Heart left ventricle (tissue), 16 donors: Measurements from ENCODE around the gene PIK3AP1. TPM values are rescaled to one million over a fixed set of nuclear protein-coding genes. Genes with fewer than 3 reads are reported as not detected.

Experiments used
- ATAC-seq, 4 donors: fragments of 200-7000 bp; cut with Tn5 transposase; one replicate each; pipeline ENCODE4 v1.9.1; 2020 to 2022; ENCODE audit warnings: moderate library complexity in 4 of 4, mild to moderate bottlenecking in 3 of 4, moderate number of reproducible peaks in 1 of 4
- DNase-seq, 5 donors: peaks; one replicate each; pipeline ENCODE4 v3.0.0-alpha.2; 2020
- H3K27ac ChIP-seq, 12 donors: fragments of 200-600 bp; sonication (generic) in 4 of 12; one replicate each; pipeline versions ENCODE4 v1.5.0 to v1.8.0; 2016 to 2022; ENCODE audit warnings: mild to moderate bottlenecking in 2 of 12
- H3K27me3 ChIP-seq, 9 donors: fragments of 200-600 bp; sonication (generic) in 2 of 9; one replicate each; pipeline versions ENCODE4 v1.5.1 to v1.8.0; 2016 to 2022; ENCODE audit warnings: mild to moderate bottlenecking in 3 of 9
- H3K36me3 ChIP-seq, 9 donors: fragments of 200-600 bp; sonication (generic) in 2 of 9; one replicate each; pipeline versions ENCODE4 v1.5.0 to v1.8.0; 2018 to 2022; ENCODE audit warnings: mild to moderate bottlenecking in 2 of 9
- H3K4me1 ChIP-seq, 12 donors: fragments of 200-600 bp; sonication (generic) in 4 of 12; one replicate each; pipeline versions ENCODE4 v1.5.0 to v1.8.0; 2016 to 2022; ENCODE audit warnings: mild to moderate bottlenecking in 3 of 12
- H3K4me3 ChIP-seq, 12 donors: fragments of 200-600 bp; sonication (generic) in 4 of 12; one replicate each; pipeline versions ENCODE4 v1.5.0 to v1.8.0; 2017 to 2022; ENCODE audit warnings: mild to moderate bottlenecking in 9 of 12, moderate library complexity in 4 of 12
- H3K9me3 ChIP-seq, 12 donors: fragments of 200-600 bp; sonication (generic) in 4 of 12; one replicate each; pipeline versions ENCODE4 v1.5.0 to v1.8.0; 2016 to 2022; ENCODE audit warnings: mild to moderate bottlenecking in 1 of 12
- CTCF ChIP-seq, 12 donors: fragments of 200-600 bp; sonication (generic) in 4 of 12; IDR thresholded peaks; one replicate each; pipeline versions ENCODE4 v1.5.0 to v1.8.0; 2018 to 2022; ENCODE audit warnings: antibody characterized with exemption in 12 of 12, mild to moderate bottlenecking in 5 of 12
- POLR2A ChIP-seq, 2 donors: fragments of 450-650 bp; IDR thresholded peaks; one replicate each; pipeline ENCODE4 v1.6.1; 2017; ENCODE audit warnings: antibody characterized with exemption in 2 of 2, mild to moderate bottlenecking in 2 of 2, moderate library complexity in 2 of 2
- WGBS, 4 donors: extraction: QIAGEN DNeasy Blood & Tissue Kit in 2 of 4; methylation state at CpG; one replicate each; pipeline versions ENCODE4 v1.1.5 to v1.1.7; 2013 to 2018; 5-methylcytosine and 5-hydroxymethylcytosine counted together
- intact Hi-C, 10 donors: fragments of 100-400 bp; cut with DNase I; formaldehyde crosslinking; loops; one replicate each; pipeline versions ENCODE4 v1.11.1 to v1.14.2; 2022
- polyA plus RNA-seq, 2 donors: library from polyadenylated mRNA; stranded (reverse); fragments of 200-250 nt; gene quantifications; one replicate each; pipeline ENCODE4 v1.2.3, GENCODE V29; 2013
- total RNA-seq, 9 donors: library from RNA; depleted of rRNA in 2 of 9; stranded (reverse); fragments of >200 nt in 2 of 9; fragmentation: NEBNext Ultra II Directional in 3 of 9; extraction: Animal tissue kit (Norgen Biotek cat#: 25700) in 3 of 9; gene quantifications; one replicate each; pipeline versions ENCODE4 v1.1.0 to v1.2.4, GENCODE V29; 2016 to 2023
- donor health status: ischemic (EF 13 %, LVEDD 7.1; RV severe dilation, severe dysfunction).
- donor health status: healthy with polysubstance abuse.
- donor health status: DM: no; HTN: yes; CAD: no.
- donor health status: DM: no; HTN: no; CAD: no.
- donor health status: ischemic (EF 25% LVEDD 6.9; RV normal size, moderate dysfunction).
- donor health status: ischemic (EF 25% LVEDD 5.7; RV mildly dilated, moderate dysfunction).
- donor health status: healthy.
- donor health status: DM: yes; HTN: yes; CAD: no.
- donor health status: ischemic (EF 35%, LVEDD 5.7; RV mildly dilated, moderate dysfunction).
- donor health status: nonischemic (EF 11% LVEDD 7.7; RV severe dilation, severe dysfunction).
- donor health status: DM: yes; HTN: yes; CAD: no.
- donor health status: PGD.
- donor health status: ischemic (EF 29% LVEDD 5.4; RV normal size, mild dysfunction).
- donor health status: nonischemic (EF 23%, LVEDD 6.1; RV moderate dilation, normal function).

Gene PIK3AP1
- total and polyA plus RNA-seq, 11 donors, result 1.3 to 37.9 (median 4.4) TPM

- intact Hi-C loops, result no loop called here
- H3K27ac ChIP-seq, result no peak overlapping the region
- ATAC-seq, result no peak
These were observed 22.9 kb downstream of the PIK3AP1 start for GRCh38 chr10:96697438-96697837.

GRCh38 chr10:96696845-96697425 lies 23.4 kb downstream of the PIK3AP1 start:
- 91 to 96% (median 94%) methylated on average over 7 of the region's 7 CpGs for WGBS, 4 donors
- intact Hi-C loops, result no loop called here
- TF ChIP-seq CTCF (IDR thresholded peaks at IDR 0.05) (no peak), POLR2A (IDR thresholded peaks at IDR 0.05) (no peak)
- ATAC-seq (no peak), DNase-seq (no peak)
- Histone ChIP-seq H3K36me3 (no peaks in the 10 kb centered on the region), H3K4me1 (peaks cover 0 to 44% (median 0%) of the 10 kb centered on the region in 12 donors), H3K27ac (no peak overlapping the region), H3K4me3 (no peak overlapping the region), H3K27me3 (no peaks in the 10 kb centered on the region), H3K9me3 (no peaks in the 10 kb centered on the region)

More at GRCh38 chr10:96697438-96697837, 22.9 kb downstream of the PIK3AP1 start:
- Histone ChIP-seq H3K9me3 (no peaks in the 10 kb centered on the region), H3K4me3 (no peak overlapping the region), H3K4me1 (peaks cover 0 to 44% (median 0%) of the 10 kb centered on the region in 12 donors), H3K36me3 (no peaks in the 10 kb centered on the region), H3K27me3 (no peaks in the 10 kb centered on the region)
- no peak for TF ChIP-seq POLR2A (IDR thresholded peaks at IDR 0.05)
- no peak for TF ChIP-seq CTCF (IDR thresholded peaks at IDR 0.05)
- WGBS, 4 donors, result 87 to 92% (median 89%) methylated on average over 3 of the region's 3 CpGs
- no peak for DNase-seq

GRCh38 chr10:96695975-96696634 lies 24.2 kb downstream of the PIK3AP1 start:
- TF ChIP-seq POLR2A (IDR thresholded peaks at IDR 0.05) (no peak), CTCF (IDR thresholded peaks at IDR 0.05) (no peak)
- ATAC-seq, result no peak
- peaks cover 0 to 38% (median 0%) of the 10 kb centered on the region in 12 donors for H3K4me1 ChIP-seq
- intact Hi-C loops, result no loop called here
- WGBS, 4 donors, result 62 to 77% (median 75%) methylated on average over 3 of the region's 3 CpGs
- H3K36me3 ChIP-seq, result no peaks in the 10 kb centered on the region
- H3K4me3 ChIP-seq, result no peak overlapping the region
- H3K9me3 ChIP-seq, result no peaks in the 10 kb centered on the region
- no peaks in the 10 kb centered on the region for H3K27me3 ChIP-seq
- H3K27ac ChIP-seq, result peak overlapping the region in 1 of 12 donors; percentile 16
- no peak for DNase-seq

- H3K27me3 ChIP-seq, result no peaks in the 10 kb centered on the region
- H3K36me3 ChIP-seq, result no peaks in the 10 kb centered on the region
- TF ChIP-seq POLR2A (IDR thresholded peaks at IDR 0.05) (no peak), CTCF (IDR thresholded peaks at IDR 0.05) (no peak)
- peak overlapping the region in 1 of 12 donors; percentile 16 for H3K27ac ChIP-seq
- WGBS, 4 donors, result 57 to 69% (median 66%) methylated on average over 1 of the region's 1 CpG
- ATAC-seq (no peak), DNase-seq (no peak)
- no peaks in the 10 kb centered on the region for H3K9me3 ChIP-seq
- H3K4me1 ChIP-seq, result peaks cover 0 to 32% (median 0%) of the 10 kb centered on the region in 12 donors
- intact Hi-C loops, result no loop called here
- no peak overlapping the region for H3K4me3 ChIP-seq
These were observed 24.9 kb downstream of the PIK3AP1 start for GRCh38 chr10:96695366-96695765.
